GM12878 (cell line): ENCODE measurements around the gene SCG3. TPM values are rescaled to one million over a fixed set of nuclear protein-coding genes. Genes with fewer than 3 reads are reported as not detected.

ENCODE experiments used
- ASH2L ChIP-seq: fragments of 300-600, 200-600 bp; sonication (generic); IDR thresholded peaks from 2 replicates; pipeline ENCODE4 v1.6.1; 2017; ENCODE audit warnings: low read depth, mild to moderate bottlenecking, borderline replicate concordance
- ATF2 ChIP-seq: IDR thresholded peaks from 2 replicates; pipeline ENCODE4 v1.6.1; 2012; ENCODE audit warnings: low read length, inconsistent platforms
- CEBPB ChIP-seq, 2 experiments: fragments of 150-350 bp in 1 of 2; IDR thresholded peaks; 2 replicates each; pipeline ENCODE4 v1.6.1; 2012 to 2014; ENCODE audit warnings: low read depth in 2 of 2, low read length in 2 of 2, borderline replicate concordance in 1 of 2, inconsistent platforms in 1 of 2
- GATAD2B ChIP-seq: fragments of 450-650 bp; conservative IDR thresholded peaks from 2 replicates; pipeline ENCODE4 v1.6.1; 2017; ENCODE audit warnings: low read depth, mild to moderate bottlenecking, moderate library complexity
- NR2C1 ChIP-seq: fragments of 450-650 bp; IDR thresholded peaks from 2 replicates; pipeline ENCODE4 v1.6.1; 2017; ENCODE audit warnings: antibody characterized with exemption, mild to moderate bottlenecking, moderate library complexity
- NR2C2 ChIP-seq: IDR thresholded peaks from 2 replicates; pipeline ENCODE4 v1.6.1; 2011; ENCODE audit warnings: borderline replicate concordance, low read depth; ENCODE audit not compliant: control insufficient read depth, insufficient read length
- RBBP5 ChIP-seq: fragments of 200-600 bp; sonication (generic); conservative IDR thresholded peaks from 2 replicates; pipeline ENCODE4 v1.6.1; 2016
- RELA ChIP-seq: fragments of 450-650 bp; IDR thresholded peaks from 2 replicates; pipeline ENCODE4 v1.8.0; 2014; ENCODE audit warnings: borderline replicate concordance; ENCODE audit not compliant: partially characterized antibody
- SIN3A ChIP-seq: IDR thresholded peaks from 2 replicates; pipeline ENCODE4 v1.6.1; 2012; ENCODE audit warnings: low read depth, low read length, improper control_type of control experiment
- SREBF1 ChIP-seq: IDR thresholded peaks from 2 replicates; pipeline ENCODE4 v1.6.1; 2012; ENCODE audit warnings: mild to moderate bottlenecking, low read length
- STAT1 ChIP-seq: fragments of 450-650 bp; conservative IDR thresholded peaks from 2 replicates; pipeline ENCODE4 v1.6.1; 2014; ENCODE audit warnings: antibody characterized with exemption, mild to moderate bottlenecking
- STAT3 ChIP-seq: IDR thresholded peaks from 2 replicates; pipeline ENCODE4 v1.6.1; 2011; ENCODE audit warnings: low read depth, low read length, improper control_type of control experiment
- TCF3 ChIP-seq: IDR thresholded peaks from 2 replicates; pipeline ENCODE4 v1.6.1; 2012; ENCODE audit warnings: low read depth, mild to moderate bottlenecking, low read length, borderline replicate concordance; ENCODE audit not compliant: insufficient read depth
- WRNIP1 ChIP-seq: IDR thresholded peaks from 2 replicates; pipeline ENCODE4 v1.6.1; 2011; ENCODE audit warnings: low read depth, low read length, improper control_type of control experiment, borderline replicate concordance
- ZNF217 ChIP-seq: fragments of 450-650 bp; IDR thresholded peaks from 2 replicates; pipeline ENCODE4 v1.6.1; 2017; ENCODE audit warnings: antibody characterized with exemption, mild to moderate bottlenecking
- ZNF24 ChIP-seq: fragments of 450-650 bp; IDR thresholded peaks from 2 replicates; pipeline ENCODE4 v1.6.1; 2017; ENCODE audit warnings: antibody characterized with exemption, mild to moderate bottlenecking
- ZNF384 ChIP-seq: IDR thresholded peaks from 2 replicates; pipeline ENCODE4 v1.6.1; 2012; ENCODE audit warnings: low read depth, mild to moderate bottlenecking, low read length, improper control_type of control experiment, borderline replicate concordance
- polyA plus RNA-seq, 11 experiments: library from polyadenylated mRNA; depleted of rRNA in 4 of 11; unstranded in 6 of 11; stranded (reverse) in 5 of 11; fragments of >200 nt; fragmentation: Nextera tagmentation in 4 of 11; fragmentation: Illumina TruSeq in 1 of 11; extraction: Ambion mirVana in 4 of 11; extraction: Trizol in 1 of 11; gene quantifications; 1 replicate in 1 of 11; 2 replicates in 10 of 11; pipeline versions ENCODE4 v1.2.1 to v1.2.3, GENCODE V29; 2011 to 2016; ENCODE audit warnings: inconsistent platforms in 2 of 11, missing spikeins in 2 of 11, low read depth in 1 of 11
- total RNA-seq, 4 experiments: library from RNA; depleted of rRNA in 3 of 4; stranded (reverse); fragments of >200 nt in 3 of 4; fragmentation: Illumina TruSeq in 1 of 4; extraction: Trizol in 1 of 4; gene quantifications; 2 replicates each; pipeline versions ENCODE4 v1.2.1 to v1.2.3, GENCODE V29; 2013 to 2021
- TF ChIP-seq, protein P1 (sequence below): IDR thresholded peaks from 2 replicates; pipeline ENCODE4 v1.6.1; 2011; ENCODE audit warnings: borderline replicate concordance, low read depth, mild to moderate bottlenecking, moderate library complexity, mixed read lengths, low read length; ENCODE audit not compliant: insufficient read depth; ENCODE audit errors: extremely low read length
- TF ChIP-seq, protein P2 (sequence below): fragments of 450-650 bp; IDR thresholded peaks from 2 replicates; pipeline ENCODE4 v1.6.1; 2017; ENCODE audit warnings: mild to moderate bottlenecking, moderate library complexity
- TF ChIP-seq, protein P3 (sequence below): fragments of 450-650 bp; formaldehyde crosslinking; IDR thresholded peaks from 2 replicates; pipeline ENCODE4 v1.4.0; 2020; ENCODE audit warnings: mild to moderate bottlenecking, moderate library complexity

The SCG3 gene
- total and polyA plus RNA-seq, 10 of the 15 experiments (the other 5 are each of a cell fraction or from before 2014, with no cell fraction given) = 0.03 to 0.15 (median 0.04) TPM; not detected in 7

GRCh38 chr15:51736069-51736468, 54.8 kb downstream of the SCG3 start (continued):
- TF ChIP-seq, protein P1, sequence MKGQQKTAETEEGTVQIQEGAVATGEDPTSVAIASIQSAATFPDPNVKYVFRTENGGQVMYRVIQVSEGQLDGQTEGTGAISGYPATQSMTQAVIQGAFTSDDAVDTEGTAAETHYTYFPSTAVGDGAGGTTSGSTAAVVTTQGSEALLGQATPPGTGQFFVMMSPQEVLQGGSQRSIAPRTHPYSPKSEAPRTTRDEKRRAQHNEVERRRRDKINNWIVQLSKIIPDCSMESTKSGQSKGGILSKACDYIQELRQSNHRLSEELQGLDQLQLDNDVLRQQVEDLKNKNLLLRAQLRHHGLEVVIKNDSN = no peak
- TF ChIP-seq, protein P2, sequence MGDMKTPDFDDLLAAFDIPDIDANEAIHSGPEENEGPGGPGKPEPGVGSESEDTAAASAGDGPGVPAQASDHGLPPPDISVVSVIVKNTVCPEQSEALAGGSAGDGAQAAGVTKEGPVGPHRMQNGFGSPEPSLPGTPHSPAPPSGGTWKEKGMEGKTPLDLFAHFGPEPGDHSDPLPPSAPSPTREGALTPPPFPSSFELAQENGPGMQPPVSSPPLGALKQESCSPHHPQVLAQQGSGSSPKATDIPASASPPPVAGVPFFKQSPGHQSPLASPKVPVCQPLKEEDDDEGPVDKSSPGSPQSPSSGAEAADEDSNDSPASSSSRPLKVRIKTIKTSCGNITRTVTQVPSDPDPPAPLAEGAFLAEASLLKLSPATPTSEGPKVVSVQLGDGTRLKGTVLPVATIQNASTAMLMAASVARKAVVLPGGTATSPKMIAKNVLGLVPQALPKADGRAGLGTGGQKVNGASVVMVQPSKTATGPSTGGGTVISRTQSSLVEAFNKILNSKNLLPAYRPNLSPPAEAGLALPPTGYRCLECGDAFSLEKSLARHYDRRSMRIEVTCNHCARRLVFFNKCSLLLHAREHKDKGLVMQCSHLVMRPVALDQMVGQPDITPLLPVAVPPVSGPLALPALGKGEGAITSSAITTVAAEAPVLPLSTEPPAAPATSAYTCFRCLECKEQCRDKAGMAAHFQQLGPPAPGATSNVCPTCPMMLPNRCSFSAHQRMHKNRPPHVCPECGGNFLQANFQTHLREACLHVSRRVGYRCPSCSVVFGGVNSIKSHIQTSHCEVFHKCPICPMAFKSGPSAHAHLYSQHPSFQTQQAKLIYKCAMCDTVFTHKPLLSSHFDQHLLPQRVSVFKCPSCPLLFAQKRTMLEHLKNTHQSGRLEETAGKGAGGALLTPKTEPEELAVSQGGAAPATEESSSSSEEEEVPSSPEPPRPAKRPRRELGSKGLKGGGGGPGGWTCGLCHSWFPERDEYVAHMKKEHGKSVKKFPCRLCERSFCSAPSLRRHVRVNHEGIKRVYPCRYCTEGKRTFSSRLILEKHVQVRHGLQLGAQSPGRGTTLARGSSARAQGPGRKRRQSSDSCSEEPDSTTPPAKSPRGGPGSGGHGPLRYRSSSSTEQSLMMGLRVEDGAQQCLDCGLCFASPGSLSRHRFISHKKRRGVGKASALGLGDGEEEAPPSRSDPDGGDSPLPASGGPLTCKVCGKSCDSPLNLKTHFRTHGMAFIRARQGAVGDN = no peak
- no peak for TF ChIP-seq TCF3
- no peak for TF ChIP-seq CEBPB (IDR thresholded peaks at IDR 0.05; ENCODE audit: borderline replicate concordance in 1 of 2, low read depth in 2 of 2, low read length in 2 of 2)
- TF ChIP-seq STAT3 = no peak
- no peak for TF ChIP-seq NR2C2
- no peak for TF ChIP-seq ZNF217
- TF ChIP-seq STAT1 = no peak
- TF ChIP-seq SIN3A = no peak
- no peak for TF ChIP-seq ASH2L
- TF ChIP-seq ZNF24 = no peak
- TF ChIP-seq, protein P3, sequence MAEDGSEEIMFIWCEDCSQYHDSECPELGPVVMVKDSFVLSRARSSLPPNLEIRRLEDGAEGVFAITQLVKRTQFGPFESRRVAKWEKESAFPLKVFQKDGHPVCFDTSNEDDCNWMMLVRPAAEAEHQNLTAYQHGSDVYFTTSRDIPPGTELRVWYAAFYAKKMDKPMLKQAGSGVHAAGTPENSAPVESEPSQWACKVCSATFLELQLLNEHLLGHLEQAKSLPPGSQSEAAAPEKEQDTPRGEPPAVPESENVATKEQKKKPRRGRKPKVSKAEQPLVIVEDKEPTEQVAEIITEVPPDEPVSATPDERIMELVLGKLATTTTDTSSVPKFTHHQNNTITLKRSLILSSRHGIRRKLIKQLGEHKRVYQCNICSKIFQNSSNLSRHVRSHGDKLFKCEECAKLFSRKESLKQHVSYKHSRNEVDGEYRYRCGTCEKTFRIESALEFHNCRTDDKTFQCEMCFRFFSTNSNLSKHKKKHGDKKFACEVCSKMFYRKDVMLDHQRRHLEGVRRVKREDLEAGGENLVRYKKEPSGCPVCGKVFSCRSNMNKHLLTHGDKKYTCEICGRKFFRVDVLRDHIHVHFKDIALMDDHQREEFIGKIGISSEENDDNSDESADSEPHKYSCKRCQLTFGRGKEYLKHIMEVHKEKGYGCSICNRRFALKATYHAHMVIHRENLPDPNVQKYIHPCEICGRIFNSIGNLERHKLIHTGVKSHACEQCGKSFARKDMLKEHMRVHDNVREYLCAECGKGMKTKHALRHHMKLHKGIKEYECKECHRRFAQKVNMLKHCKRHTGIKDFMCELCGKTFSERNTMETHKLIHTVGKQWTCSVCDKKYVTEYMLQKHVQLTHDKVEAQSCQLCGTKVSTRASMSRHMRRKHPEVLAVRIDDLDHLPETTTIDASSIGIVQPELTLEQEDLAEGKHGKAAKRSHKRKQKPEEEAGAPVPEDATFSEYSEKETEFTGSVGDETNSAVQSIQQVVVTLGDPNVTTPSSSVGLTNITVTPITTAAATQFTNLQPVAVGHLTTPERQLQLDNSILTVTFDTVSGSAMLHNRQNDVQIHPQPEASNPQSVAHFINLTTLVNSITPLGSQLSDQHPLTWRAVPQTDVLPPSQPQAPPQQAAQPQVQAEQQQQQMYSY (CRISPR knock-in tag) = no peak
- TF ChIP-seq RELA = no peak
- TF ChIP-seq ATF2 = peak; percentile 47; the same call in 1 of the 2 replicates
- no peak for TF ChIP-seq NR2C1
- no peak for TF ChIP-seq SREBF1
- TF ChIP-seq ZNF384 = no peak
- TF ChIP-seq GATAD2B = no peak
- TF ChIP-seq WRNIP1 = no peak
- TF ChIP-seq RBBP5 = no peak
